Activated CD4-positive, alpha-beta memory T cell treated with anti-CD3 and anti-CD28 coated beads for 36 hours (primary cell): ENCODE results near the gene SLC38A5. TPM values are rescaled to one million over a fixed set of nuclear protein-coding genes. Genes with fewer than 3 reads are reported as not detected.

Experiments used
- CTCF ChIA-PET: fragments of 350-600 bp; sonication (Branson Sonifier 250); formaldehyde crosslinking; loops from one replicate; lab custom pipeline; 2021; ENCODE audit warnings: antibody characterized with exemption, inconsistent platforms; lab: Charles Lee
- POLR2A ChIA-PET: fragments of 350-600 bp; sonication (Branson Sonifier 250); formaldehyde crosslinking; loops from one replicate; lab custom pipeline; 2021; ENCODE audit warnings: antibody characterized with exemption; lab: Charles Lee
- DNase-seq: peaks from one replicate; pipeline ENCODE4 v3.0.0-alpha.2; 2020
- H3K27ac Mint-ChIP-seq: one replicate; pipeline ENCODE4 v1.8.0; 2021; ENCODE audit warnings: mixed read lengths
- H3K27me3 Mint-ChIP-seq: one replicate; pipeline ENCODE4 v1.8.0; 2021; ENCODE audit warnings: mixed read lengths
- H3K36me3 Mint-ChIP-seq: one replicate; pipeline ENCODE4 v1.8.0; 2021; ENCODE audit warnings: mixed read lengths
- H3K4me1 Mint-ChIP-seq: one replicate; pipeline ENCODE4 v1.8.0; 2021; ENCODE audit warnings: low read depth, mixed read lengths
- H3K4me3 Mint-ChIP-seq: one replicate; pipeline ENCODE4 v1.8.0; 2021; ENCODE audit warnings: mild to moderate bottlenecking, mixed read lengths
- H3K9me3 Mint-ChIP-seq: one replicate; pipeline ENCODE4 v1.8.0; 2021; ENCODE audit warnings: mixed read lengths
- intact Hi-C: fragments of 100-400 bp; cut with micrococcal nuclease; formaldehyde crosslinking; loops from one replicate; pipeline ENCODE4 v1.15.1; 2023
- total RNA-seq, 2 experiments: library from RNA; stranded (reverse); gene quantifications; one replicate each; pipeline ENCODE4 v1.2.3, GENCODE V29; 2021

The SLC38A5 gene
- total RNA-seq, 2 experiments from 2014 or later: 70.7 to 73.0 TPM

DNA sequence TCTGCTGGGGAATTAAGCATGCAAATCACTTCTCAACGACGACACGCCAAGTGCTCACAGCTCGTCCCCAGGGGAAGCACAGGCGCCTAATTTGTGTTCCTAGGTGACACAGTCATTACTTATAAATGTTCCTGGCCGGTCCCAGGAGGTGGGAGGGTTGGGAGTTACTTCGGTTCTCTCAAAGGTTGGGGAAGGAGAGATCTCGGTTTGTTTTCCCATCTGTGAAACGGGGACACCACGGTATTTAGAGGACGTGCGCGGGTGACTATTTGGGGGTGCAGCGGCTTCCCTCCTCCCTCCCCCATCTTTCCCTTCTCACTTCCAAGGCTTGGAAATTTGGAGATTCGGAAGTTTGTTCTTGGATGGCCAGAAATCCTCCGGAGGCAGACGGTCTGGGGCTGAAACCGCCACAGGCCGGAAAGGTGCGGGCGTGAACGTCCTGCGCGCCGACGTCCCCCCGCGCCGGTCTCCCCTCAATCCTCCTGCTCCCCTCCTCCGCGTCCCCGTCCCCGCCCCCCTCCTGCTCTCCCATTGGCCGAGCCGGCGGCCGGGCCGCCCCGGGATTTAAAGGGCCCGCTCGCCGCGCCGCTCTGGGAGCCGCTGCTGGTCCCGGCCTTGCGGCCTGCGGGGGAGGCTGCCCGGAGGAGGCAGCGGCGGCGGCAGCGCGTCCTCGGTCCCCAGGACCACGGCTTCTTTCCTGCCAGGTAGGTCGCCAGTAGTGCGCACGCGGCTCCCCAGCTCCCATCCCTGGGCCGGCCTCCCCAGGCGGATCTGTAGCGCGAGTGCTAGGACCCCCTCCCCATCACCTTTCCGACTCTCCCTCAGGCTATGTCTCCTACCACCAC is 38.6 kb upstream of the SLC38A5 start, which contains the start of gene PORCN:
Gene PORCN, plus strand, starts transcription at position 593 of the 845 bp plus-strand sequence. CDS start 829 bp downstream, outside the sequence.
- Mint-ChIP-seq H3K4me1 (peaks cover 14% of the 10 kb centered on the region), H3K27me3 (no peaks in the 10 kb centered on the region), H3K27ac (peak within 1 kb of the TSS; percentile 80), H3K36me3 (no peaks in the 10 kb centered on the region), H3K4me3 (peak within 1 kb of the TSS; percentile 83), H3K9me3 (no peaks in the 10 kb centered on the region)
- DNase-seq: peak; percentile 84
- ChIA-PET POLR2A (no interaction called here), CTCF (no interaction called here)
- intact Hi-C loops: no loop called here

DNA sequence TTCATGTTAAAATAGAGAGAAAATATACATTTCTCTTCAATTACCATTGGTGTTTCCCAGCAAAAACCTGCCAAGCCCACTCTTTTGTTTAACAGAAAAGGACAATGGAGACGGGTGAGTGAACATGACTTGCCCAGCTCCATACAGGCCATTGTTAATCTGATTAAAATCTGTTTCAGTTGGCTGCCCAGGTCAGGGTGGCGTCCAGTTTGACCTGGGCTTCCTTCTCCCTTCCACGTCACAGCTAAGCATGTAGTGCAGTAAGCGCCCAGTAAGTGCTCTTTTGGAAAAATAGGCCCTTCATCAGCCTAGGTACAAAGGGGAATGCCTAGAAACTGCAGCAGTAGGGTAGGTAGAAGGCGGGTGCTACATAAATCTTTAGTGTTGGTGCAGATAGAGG is 37.2 kb upstream of the SLC38A5 start:
- no peaks in the 10 kb centered on the region for H3K9me3 Mint-ChIP-seq
- DNase-seq: no peak
- peak overlapping the region; percentile 26 for H3K4me3 Mint-ChIP-seq
- H3K4me1 Mint-ChIP-seq: peaks cover 14% of the 10 kb centered on the region
- H3K36me3 Mint-ChIP-seq: no peaks in the 10 kb centered on the region
- H3K27ac Mint-ChIP-seq: no peak overlapping the region
- CTCF ChIA-PET: no interaction called here
- POLR2A ChIA-PET: interaction anchor here (0.6 kb wide), 1 partner anchor 723 kb away, joined by 3 read pairs; no protein-coding TSS in a partner anchor
- H3K27me3 Mint-ChIP-seq: no peaks in the 10 kb centered on the region
- intact Hi-C loops: no loop called here

DNA sequence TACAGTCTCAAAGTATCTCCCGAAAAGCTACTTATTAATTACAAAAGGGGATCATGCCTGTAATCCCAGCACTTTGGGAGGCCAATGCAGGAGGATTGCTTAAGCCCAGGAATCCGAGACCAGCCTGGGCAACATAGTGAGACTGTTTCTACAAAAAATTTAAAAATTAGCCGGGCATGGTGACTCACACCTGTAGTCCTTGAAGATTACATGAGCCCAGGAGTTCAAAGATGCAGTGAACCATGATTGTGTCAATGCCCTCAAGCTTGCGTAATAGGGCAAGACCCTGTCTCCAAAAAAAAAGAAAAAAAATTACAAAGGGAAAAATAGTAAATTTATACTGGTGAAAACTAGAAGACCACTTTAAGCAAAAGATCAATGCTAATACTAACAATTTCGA is 35.4 kb upstream of the SLC38A5 start:
- intact Hi-C loops: no loop called here
- H3K4me1 Mint-ChIP-seq: peaks cover 9% of the 10 kb centered on the region
- ChIA-PET POLR2A (no interaction called here), CTCF (interaction anchor here (0.6 kb wide), 1 partner anchor 100 kb away, joined by 4 read pairs; no protein-coding TSS in a partner anchor)
- no peak overlapping the region for H3K4me3 Mint-ChIP-seq
- H3K27ac Mint-ChIP-seq: no peak overlapping the region
- H3K27me3 Mint-ChIP-seq: no peaks in the 10 kb centered on the region
- no peaks in the 10 kb centered on the region for H3K36me3 Mint-ChIP-seq
- no peak for DNase-seq
- H3K9me3 Mint-ChIP-seq: no peaks in the 10 kb centered on the region

- Mint-ChIP-seq H3K36me3 (no peaks in the 10 kb centered on the region), H3K27ac (no peak overlapping the region), H3K27me3 (no peaks in the 10 kb centered on the region), H3K4me3 (no peak overlapping the region), H3K4me1 (no peaks in the 10 kb centered on the region), H3K9me3 (no peaks in the 10 kb centered on the region)
- ChIA-PET POLR2A (no interaction called here), CTCF (no interaction called here)
- intact Hi-C loops: no loop called here
- no peak for DNase-seq
Observed at GRCh38 chrX:48504261-48504660, 34.2 kb upstream of the SLC38A5 start.

DNA sequence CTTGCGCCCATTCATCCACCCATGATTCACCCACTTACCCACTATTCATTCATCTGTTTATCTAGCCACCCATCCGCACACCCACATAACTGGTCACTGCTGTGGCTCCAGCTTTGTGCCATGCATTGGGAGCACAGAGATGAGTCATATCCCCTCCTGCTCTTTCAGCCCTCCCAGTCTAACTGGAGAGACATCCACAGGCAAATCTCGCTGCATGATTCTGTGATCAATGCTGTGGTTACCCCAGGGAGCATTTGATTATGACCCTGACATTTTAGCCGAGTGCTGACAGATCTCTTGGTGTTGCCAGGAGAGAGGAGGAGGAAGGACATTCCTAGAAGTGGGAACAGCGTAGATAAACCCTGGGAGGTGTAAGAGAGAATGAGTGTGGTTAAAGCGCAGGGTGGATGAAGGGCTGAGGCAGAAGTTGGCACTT is 28.3 kb upstream of the SLC38A5 start:
- H3K9me3 Mint-ChIP-seq: no peaks in the 10 kb centered on the region
- no peaks in the 10 kb centered on the region for H3K27me3 Mint-ChIP-seq
- CTCF ChIA-PET: no interaction called here
- H3K36me3 Mint-ChIP-seq: no peaks in the 10 kb centered on the region
- POLR2A ChIA-PET: no interaction called here
- DNase-seq: no peak
- intact Hi-C loops: no loop called here
- no peak overlapping the region for H3K4me3 Mint-ChIP-seq
- no peak overlapping the region for H3K27ac Mint-ChIP-seq
- peaks cover 1% of the 10 kb centered on the region for H3K4me1 Mint-ChIP-seq

DNA sequence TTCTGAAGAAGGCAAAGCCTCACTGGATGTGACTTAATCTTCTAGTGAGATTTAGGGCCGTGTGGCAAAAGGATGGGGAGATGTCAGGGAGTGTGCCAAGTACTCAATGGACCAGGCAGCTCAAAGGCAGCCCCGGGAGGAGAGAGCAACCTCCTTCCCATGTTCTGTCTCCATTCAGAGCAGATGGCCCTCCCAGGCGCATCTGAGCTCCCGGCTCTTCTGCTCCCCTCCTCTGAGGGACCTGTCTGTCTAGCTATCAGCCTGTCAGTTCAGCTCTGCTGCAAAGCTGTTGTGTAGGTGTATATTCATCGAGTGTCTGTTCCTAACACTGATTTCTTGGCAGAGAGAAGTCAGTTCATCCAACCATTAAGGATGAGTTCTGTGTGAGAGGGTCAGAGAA is 27.8 kb upstream of the SLC38A5 start:
- intact Hi-C loops: no loop called here
- ChIA-PET CTCF (no interaction called here), POLR2A (no interaction called here)
- Mint-ChIP-seq H3K27ac (no peak overlapping the region), H3K4me3 (no peak overlapping the region), H3K4me1 (peaks cover 1% of the 10 kb centered on the region), H3K9me3 (no peaks in the 10 kb centered on the region), H3K36me3 (no peaks in the 10 kb centered on the region), H3K27me3 (no peaks in the 10 kb centered on the region)
- no peak for DNase-seq

DNA sequence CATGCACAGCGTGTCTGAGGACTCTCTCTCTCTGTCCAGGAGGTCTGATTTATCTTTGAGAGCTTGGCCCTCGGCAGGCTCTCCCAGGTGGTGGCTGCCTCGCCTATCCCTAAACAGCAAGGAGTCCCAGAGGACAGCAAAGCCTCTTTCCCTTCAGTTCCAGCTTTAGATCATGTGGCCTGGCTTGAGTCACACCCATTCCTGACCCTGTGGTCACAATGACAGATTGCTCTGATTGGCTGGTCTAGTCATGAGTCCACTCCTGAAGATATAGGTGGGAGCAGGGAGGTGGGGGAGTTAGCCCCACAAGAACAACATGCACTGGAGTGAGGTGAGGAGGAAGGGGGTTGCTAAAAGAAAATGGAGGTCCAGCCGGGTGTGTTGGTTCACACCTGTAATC is 26.6 kb upstream of the SLC38A5 start:
- ChIA-PET CTCF (no interaction called here), POLR2A (no interaction called here)
- no peak for DNase-seq
- Mint-ChIP-seq H3K36me3 (no peaks in the 10 kb centered on the region), H3K27ac (no peak overlapping the region), H3K4me1 (peaks cover 1% of the 10 kb centered on the region), H3K9me3 (no peaks in the 10 kb centered on the region), H3K4me3 (no peak overlapping the region), H3K27me3 (no peaks in the 10 kb centered on the region)
- intact Hi-C loops: no loop called here

DNA sequence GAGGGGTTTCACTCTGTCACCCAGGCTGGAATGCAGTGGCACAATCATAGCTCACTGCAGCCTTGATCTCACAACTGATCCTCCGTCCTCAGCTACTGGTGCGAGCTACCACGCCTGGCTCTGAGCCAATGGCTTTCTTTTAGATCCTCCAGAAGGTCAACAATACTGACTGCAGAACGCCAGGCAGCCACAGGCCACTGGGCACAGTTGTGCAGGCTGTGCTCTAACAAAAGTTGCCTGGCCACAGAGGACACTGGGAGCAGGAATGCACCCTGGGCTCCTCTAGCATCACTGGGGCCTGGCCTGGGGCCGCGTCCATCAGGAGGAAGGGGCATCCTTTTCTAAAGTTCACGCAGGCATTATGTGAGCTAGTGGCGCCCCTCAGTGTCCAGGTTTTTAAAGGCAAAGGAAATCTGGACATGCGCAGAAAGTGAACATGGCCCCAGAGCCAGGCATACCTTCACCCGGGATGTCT is 23.9 kb upstream of the SLC38A5 start:
- Mint-ChIP-seq H3K4me3 (no peak overlapping the region), H3K27ac (no peak overlapping the region), H3K9me3 (no peaks in the 10 kb centered on the region), H3K36me3 (no peaks in the 10 kb centered on the region), H3K27me3 (no peaks in the 10 kb centered on the region), H3K4me1 (peaks cover 1% of the 10 kb centered on the region)
- CTCF ChIA-PET: interaction anchor here (1.3 to 1.9 kb wide), 3 partner anchors 19 to 411 kb away, joined by 3 to 5 read pairs (median 4); no protein-coding TSS in a partner anchor
- DNase-seq: peak; percentile 45
- POLR2A ChIA-PET: no interaction called here
- intact Hi-C loops: loop anchor here (5.0 kb wide), 1 partner anchor 412 kb away; no protein-coding TSS in a partner anchor

GRCh38 chrX:48492293-48492910 is 22.3 kb upstream of the SLC38A5 start:
- ChIA-PET CTCF (interaction anchor here (1.5 to 1.9 kb wide), 2 partner anchors 17 to 409 kb away, joined by 4 to 5 read pairs; no protein-coding TSS in a partner anchor), POLR2A (no interaction called here)
- Mint-ChIP-seq H3K36me3 (no peaks in the 10 kb centered on the region), H3K4me3 (no peak overlapping the region), H3K27me3 (no peaks in the 10 kb centered on the region), H3K9me3 (no peaks in the 10 kb centered on the region), H3K4me1 (no peaks in the 10 kb centered on the region), H3K27ac (no peak overlapping the region)
- intact Hi-C loops: loop anchor here (5.0 kb wide), 1 partner anchor 410 kb away; no protein-coding TSS in a partner anchor
- no peak for DNase-seq

- H3K9me3 Mint-ChIP-seq: no peaks in the 10 kb centered on the region
- intact Hi-C loops: loop anchor here (5.0 kb wide), 1 partner anchor 410 kb away; no protein-coding TSS in a partner anchor
- CTCF ChIA-PET: no interaction called here
Observed at GRCh38 chrX:48491809-48492208, 21.7 kb upstream of the SLC38A5 start.

DNA sequence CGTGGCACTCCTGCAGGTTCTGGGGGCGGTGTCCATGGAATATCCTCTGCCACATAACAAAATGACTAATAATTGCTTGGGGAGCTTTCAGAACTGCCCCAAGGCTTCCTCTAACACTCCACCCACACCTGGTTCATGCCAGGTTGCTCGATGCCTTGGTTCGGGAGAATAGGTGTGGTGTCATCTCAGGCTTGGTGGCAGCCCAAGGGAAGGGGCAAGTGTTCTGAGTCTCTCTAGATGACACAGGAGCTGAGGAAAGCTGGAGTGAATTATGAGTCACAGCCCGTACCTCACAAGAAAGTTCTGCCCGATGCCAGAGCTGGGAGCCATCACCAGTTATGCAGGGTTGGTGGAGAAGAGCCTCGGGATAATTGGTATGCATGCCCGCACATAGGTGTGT is 20.6 kb upstream of the SLC38A5 start:
- no peak overlapping the region for H3K4me3 Mint-ChIP-seq
- DNase-seq: no peak
- no peaks in the 10 kb centered on the region for H3K36me3 Mint-ChIP-seq
- no peaks in the 10 kb centered on the region for H3K27me3 Mint-ChIP-seq
- H3K9me3 Mint-ChIP-seq: no peaks in the 10 kb centered on the region
- ChIA-PET POLR2A (no interaction called here), CTCF (interaction anchor here (0.6 to 0.8 kb wide), 2 partner anchors 407 to 911 kb away, joined by 3 read pairs; no protein-coding TSS in a partner anchor)
- intact Hi-C loops: loop anchor here (5.0 kb wide), 1 partner anchor 408 kb away; no protein-coding TSS in a partner anchor
- no peak overlapping the region for H3K27ac Mint-ChIP-seq
- no peaks in the 10 kb centered on the region for H3K4me1 Mint-ChIP-seq

More at GRCh38 chrX:48491809-48492208, 21.7 kb upstream of the SLC38A5 start:
- no peak for DNase-seq
- POLR2A ChIA-PET: no interaction called here
- Mint-ChIP-seq H3K36me3 (no peaks in the 10 kb centered on the region), H3K4me3 (no peak overlapping the region), H3K27ac (no peak overlapping the region), H3K4me1 (no peaks in the 10 kb centered on the region), H3K27me3 (no peaks in the 10 kb centered on the region)

DNA sequence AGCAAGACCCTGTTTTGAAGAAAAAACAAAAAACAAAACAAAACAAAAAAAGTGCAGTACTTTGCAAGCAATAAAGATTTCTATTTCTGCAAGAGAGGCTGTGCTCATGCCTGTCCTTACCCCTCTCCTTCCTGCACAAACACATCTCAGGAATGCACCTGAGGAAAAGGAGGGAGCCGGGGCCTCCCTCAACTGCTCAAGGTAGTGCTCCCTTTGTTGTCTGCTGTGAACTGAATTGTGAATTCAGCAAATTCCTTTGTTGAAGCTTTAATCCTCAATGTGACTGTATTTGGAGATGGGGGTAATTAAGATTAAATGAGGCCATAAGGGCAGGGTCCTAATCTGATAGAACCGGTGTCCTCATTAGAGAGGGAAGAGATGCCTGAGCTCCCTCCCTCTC is 19.8 kb upstream of the SLC38A5 start:
- POLR2A ChIA-PET: no interaction called here

More for the DNA sequence above, 19.8 kb upstream of the SLC38A5 start:
- Mint-ChIP-seq H3K4me1 (no peaks in the 10 kb centered on the region), H3K9me3 (no peaks in the 10 kb centered on the region), H3K4me3 (no peak overlapping the region), H3K27ac (no peak overlapping the region), H3K36me3 (no peaks in the 10 kb centered on the region), H3K27me3 (no peaks in the 10 kb centered on the region)
- CTCF ChIA-PET: interaction anchor here (0.8 kb wide), 1 partner anchor 406 kb away, joined by 3 read pairs; no protein-coding TSS in a partner anchor
- intact Hi-C loops: loop anchor here (5.0 kb wide), 1 partner anchor 408 kb away; no protein-coding TSS in a partner anchor
- no peak for DNase-seq
